Breast epithelium (tissue), 3 donors: ENCODE data around the gene KLKB1.

Experiments used
- POLR2A ChIP-seq: fragments of 450-650 bp; IDR thresholded peaks from one replicate; pipeline ENCODE4 v1.6.1; 2016; ENCODE audit warnings: antibody characterized with exemption, mild to moderate bottlenecking, moderate library complexity
- POLR2AphosphoS5 ChIP-seq, 3 donors: sonication (generic); formaldehyde crosslinking; IDR thresholded peaks; one replicate each; pipeline ENCODE4 v1.6.1; 2017; ENCODE audit warnings: antibody characterized with exemption in 3 of 3
- TF ChIP-seq, protein P1 (sequence below), 3 donors: fragments of 450-650 bp; IDR thresholded peaks; one replicate each; pipeline ENCODE4 v1.5.1; 2016 to 2017; ENCODE audit warnings: antibody characterized with exemption in 3 of 3, mild to moderate bottlenecking in 3 of 3, moderate library complexity in 3 of 3

DNA sequence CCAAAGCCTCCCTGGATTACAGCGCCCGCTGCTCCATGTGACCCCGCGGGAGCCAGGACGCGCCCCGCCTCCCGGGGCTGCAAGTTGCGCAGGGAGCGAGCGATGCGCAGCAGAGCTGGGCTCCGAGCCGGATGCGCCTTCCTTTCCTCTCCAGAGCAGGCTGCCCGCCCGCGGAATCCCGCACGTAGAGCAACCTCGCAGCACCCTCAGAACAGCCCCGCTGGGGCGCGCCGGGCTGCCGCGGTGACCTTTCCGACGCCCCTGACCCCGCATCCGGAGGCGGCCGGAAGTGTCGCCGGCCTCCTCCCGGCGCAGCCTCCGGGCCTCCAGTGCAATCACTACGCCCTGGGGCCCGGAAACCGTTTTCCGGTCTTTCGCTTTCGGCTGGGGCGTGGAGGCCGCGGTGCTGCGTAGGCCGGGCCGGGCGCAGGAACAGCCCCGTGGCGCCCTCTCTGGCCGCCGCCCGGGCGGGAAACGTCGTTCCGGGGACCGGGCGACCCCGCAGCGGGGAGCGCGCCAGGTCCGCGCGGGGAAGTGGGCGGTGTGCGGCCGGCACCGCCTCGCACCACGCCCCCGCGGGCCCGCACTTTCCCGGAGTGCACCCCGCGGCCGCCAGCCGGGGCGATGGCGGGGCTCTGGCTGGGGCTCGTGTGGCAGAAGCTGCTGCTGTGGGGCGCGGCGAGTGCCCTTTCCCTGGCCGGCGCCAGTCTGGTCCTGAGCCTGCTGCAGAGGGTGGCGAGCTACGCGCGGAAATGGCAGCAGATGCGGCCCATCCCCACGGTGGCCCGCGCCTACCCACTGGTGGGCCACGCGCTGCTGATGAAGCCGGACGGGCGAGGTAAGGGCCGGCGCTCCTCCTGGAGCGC is 35.9 kb upstream of the KLKB1 start, which contains the start of gene CYP4V2:
- peak; percentile 43 for TF ChIP-seq POLR2A
- TF ChIP-seq, protein P1, sequence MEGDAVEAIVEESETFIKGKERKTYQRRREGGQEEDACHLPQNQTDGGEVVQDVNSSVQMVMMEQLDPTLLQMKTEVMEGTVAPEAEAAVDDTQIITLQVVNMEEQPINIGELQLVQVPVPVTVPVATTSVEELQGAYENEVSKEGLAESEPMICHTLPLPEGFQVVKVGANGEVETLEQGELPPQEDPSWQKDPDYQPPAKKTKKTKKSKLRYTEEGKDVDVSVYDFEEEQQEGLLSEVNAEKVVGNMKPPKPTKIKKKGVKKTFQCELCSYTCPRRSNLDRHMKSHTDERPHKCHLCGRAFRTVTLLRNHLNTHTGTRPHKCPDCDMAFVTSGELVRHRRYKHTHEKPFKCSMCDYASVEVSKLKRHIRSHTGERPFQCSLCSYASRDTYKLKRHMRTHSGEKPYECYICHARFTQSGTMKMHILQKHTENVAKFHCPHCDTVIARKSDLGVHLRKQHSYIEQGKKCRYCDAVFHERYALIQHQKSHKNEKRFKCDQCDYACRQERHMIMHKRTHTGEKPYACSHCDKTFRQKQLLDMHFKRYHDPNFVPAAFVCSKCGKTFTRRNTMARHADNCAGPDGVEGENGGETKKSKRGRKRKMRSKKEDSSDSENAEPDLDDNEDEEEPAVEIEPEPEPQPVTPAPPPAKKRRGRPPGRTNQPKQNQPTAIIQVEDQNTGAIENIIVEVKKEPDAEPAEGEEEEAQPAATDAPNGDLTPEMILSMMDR (IDR thresholded peaks at IDR 0.05) = no peak
- TF ChIP-seq POLR2AphosphoS5 (IDR thresholded peaks at IDR 0.05) = peak; percentile 35 to 82 (median 69)
